Peyer's patch (tissue), 4 donors: ENCODE data around the gene HDAC11. TPM values are rescaled to one million over a fixed set of nuclear protein-coding genes. Genes with fewer than 3 reads are reported as not detected.

Source experiments
- DNase-seq, 3 donors: peaks; one replicate each; pipeline ENCODE4 v3.0.0-alpha.2; 2017 to 2019
- H3K27ac ChIP-seq, 4 donors: fragments of 200-600 bp; sonication (generic); one replicate each; pipeline ENCODE4 v1.5.1; 2016 to 2019
- H3K27me3 ChIP-seq, 2 donors: fragments of 200-600 bp; sonication (generic); one replicate each; pipeline ENCODE4 v1.5.1; 2019
- H3K36me3 ChIP-seq, 3 donors: fragments of 200-600 bp; sonication (generic); one replicate each; pipeline ENCODE4 v1.5.1; 2016 to 2019
- H3K4me1 ChIP-seq, 4 donors: fragments of 200-600 bp; sonication (generic); one replicate each; pipeline ENCODE4 v1.5.1; 2016 to 2019
- H3K4me3 ChIP-seq, 4 donors: fragments of 200-600 bp; sonication (generic); 1 replicate in 3 of 4; 2 replicates in 1 of 4; pipeline ENCODE4 v1.5.1; 2016 to 2019; ENCODE audit warnings: mild to moderate bottlenecking in 1 of 4
- H3K9me3 ChIP-seq, 4 donors: fragments of 200-600 bp; sonication (generic); one replicate each; pipeline ENCODE4 v1.5.1; 2016 to 2019; ENCODE audit warnings: mild to moderate bottlenecking in 1 of 4
- CTCF ChIP-seq, 6 experiments: fragments of 450-650 bp in 4 of 6; fragments of 200-600 bp in 2 of 6; sonication (generic) in 1 of 6; IDR thresholded peaks; one replicate each; pipeline ENCODE4 v1.5.1; 2017 to 2019; ENCODE audit warnings: antibody characterized with exemption in 6 of 6, mild to moderate bottlenecking in 3 of 6, moderate library complexity in 1 of 6
- POLR2A ChIP-seq, 2 donors: fragments of 450-650 bp; IDR thresholded peaks; one replicate each; pipeline ENCODE4 v1.5.1; 2017; ENCODE audit warnings: antibody characterized with exemption in 2 of 2, mild to moderate bottlenecking in 2 of 2, moderate library complexity in 2 of 2
- total RNA-seq, 4 donors: library from RNA; depleted of rRNA; stranded (reverse); fragments of >200 nt; gene quantifications; one replicate each; pipeline ENCODE4 v1.1.0, GENCODE V29; 2016

The HDAC11 gene
- total RNA-seq, 4 donors from 2014 or later = 17.7 to 28.5 (median 21.3) TPM

GRCh38 chr3:13474021-13474420 is 6.1 kb upstream of the HDAC11 start:
- TF ChIP-seq CTCF (IDR thresholded peaks at IDR 0.05) (no peak), POLR2A (IDR thresholded peaks at IDR 0.05) (no peak)
- Histone ChIP-seq H3K4me3 (no peak overlapping the region), H3K27ac (no peak overlapping the region), H3K9me3 (no peaks in the 10 kb centered on the region), H3K36me3 (no peaks in the 10 kb centered on the region), H3K27me3 (no peaks in the 10 kb centered on the region), H3K4me1 (peaks cover 0 to 13% (median 0%) of the 10 kb centered on the region in 4 donors)
- no peak for DNase-seq

- no peak overlapping the region for H3K27ac ChIP-seq
- no peak overlapping the region for H3K4me3 ChIP-seq
- H3K36me3 ChIP-seq = no peaks in the 10 kb centered on the region
- TF ChIP-seq POLR2A (IDR thresholded peaks at IDR 0.05) (no peak), CTCF (IDR thresholded peaks at IDR 0.05) (no peak)
- no peaks in the 10 kb centered on the region for H3K27me3 ChIP-seq
- no peak for DNase-seq
- no peaks in the 10 kb centered on the region for H3K9me3 ChIP-seq
- peaks cover 0 to 16% (median 0%) of the 10 kb centered on the region in 4 donors for H3K4me1 ChIP-seq
Measured at GRCh38 chr3:13474776-13475303, 5.3 kb upstream of the HDAC11 start.

- H3K27ac ChIP-seq = no peak overlapping the region
- TF ChIP-seq POLR2A (IDR thresholded peaks at IDR 0.05) = no peak
- TF ChIP-seq CTCF (IDR thresholded peaks at IDR 0.05) = no peak
- peak in 1 of 3 donors; percentile 31 for DNase-seq
- H3K36me3 ChIP-seq = no peaks in the 10 kb centered on the region
- no peaks in the 10 kb centered on the region for H3K27me3 ChIP-seq
- no peaks in the 10 kb centered on the region for H3K9me3 ChIP-seq
- H3K4me1 ChIP-seq = peaks cover 0 to 17% (median 2%) of the 10 kb centered on the region in 4 donors
- no peak overlapping the region for H3K4me3 ChIP-seq
Measured at GRCh38 chr3:13475871-13476590, 4.1 kb upstream of the HDAC11 start.

GRCh38 chr3:13477943-13478342 is 2.2 kb upstream of the HDAC11 start:
- DNase-seq = no peak
- Histone ChIP-seq H3K27me3 (no peaks in the 10 kb centered on the region), H3K4me3 (no peak overlapping the region), H3K4me1 (peaks cover 0 to 21% (median 2%) of the 10 kb centered on the region in 4 donors), H3K27ac (no peak overlapping the region), H3K36me3 (no peaks in the 10 kb centered on the region), H3K9me3 (no peaks in the 10 kb centered on the region)
- no peak for TF ChIP-seq CTCF (IDR thresholded peaks at IDR 0.05)
- no peak for TF ChIP-seq POLR2A (IDR thresholded peaks at IDR 0.05)

GRCh38 chr3:13479332-13479581 is 849 bp upstream of the HDAC11 start:
- H3K4me3 ChIP-seq = peak overlapping the region; percentile 78 to 97 (median 83)
- peak overlapping the region; percentile 79 to 93 (median 90) for H3K27ac ChIP-seq
- H3K4me1 ChIP-seq = peaks cover 0 to 34% (median 2%) of the 10 kb centered on the region in 4 donors
- H3K27me3 ChIP-seq = no peaks in the 10 kb centered on the region
- H3K9me3 ChIP-seq = no peaks in the 10 kb centered on the region
- DNase-seq = peak in 2 of 3 donors; percentile 38 to 66
- no peak for TF ChIP-seq POLR2A (IDR thresholded peaks at IDR 0.05)
- TF ChIP-seq CTCF (IDR thresholded peaks at IDR 0.05) = no peak
- H3K36me3 ChIP-seq = no peaks in the 10 kb centered on the region
